ENCODE results near the gene TBL3.

The TBL3 gene

DNA sequence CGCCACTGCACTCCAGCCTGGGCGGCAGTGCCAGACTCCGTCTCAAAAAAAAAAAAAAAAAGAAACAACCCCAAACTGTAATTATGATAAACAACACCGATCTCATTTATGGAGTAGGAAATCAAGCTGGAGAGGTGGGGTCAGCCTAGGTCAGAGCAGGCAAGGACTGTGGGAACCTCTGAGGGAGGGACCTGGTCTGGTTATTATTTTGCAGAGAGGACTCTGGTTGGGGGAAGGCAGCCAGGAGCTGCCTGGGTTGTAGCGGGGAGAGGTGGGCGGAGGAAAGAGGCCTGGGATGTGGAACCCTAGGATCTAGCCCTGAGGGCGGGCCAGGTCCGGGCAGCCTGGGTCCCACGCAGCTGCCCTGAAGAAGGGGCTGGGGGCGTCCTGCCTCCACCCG lies 42.7 kb upstream of the TBL3 start:
- 0 out of 3 replicates have a peak, but pooled peaks have one; percentile 17 for ATAC-seq (ENCODE audit: low read depth)
- no peak overlapping the region for H3K27ac ChIP-seq (ENCODE audit: poor library complexity, severe bottlenecking)
- no peaks in the 10 kb centered on the region for H3K36me3 ChIP-seq (ENCODE audit: low read depth)

DNA sequence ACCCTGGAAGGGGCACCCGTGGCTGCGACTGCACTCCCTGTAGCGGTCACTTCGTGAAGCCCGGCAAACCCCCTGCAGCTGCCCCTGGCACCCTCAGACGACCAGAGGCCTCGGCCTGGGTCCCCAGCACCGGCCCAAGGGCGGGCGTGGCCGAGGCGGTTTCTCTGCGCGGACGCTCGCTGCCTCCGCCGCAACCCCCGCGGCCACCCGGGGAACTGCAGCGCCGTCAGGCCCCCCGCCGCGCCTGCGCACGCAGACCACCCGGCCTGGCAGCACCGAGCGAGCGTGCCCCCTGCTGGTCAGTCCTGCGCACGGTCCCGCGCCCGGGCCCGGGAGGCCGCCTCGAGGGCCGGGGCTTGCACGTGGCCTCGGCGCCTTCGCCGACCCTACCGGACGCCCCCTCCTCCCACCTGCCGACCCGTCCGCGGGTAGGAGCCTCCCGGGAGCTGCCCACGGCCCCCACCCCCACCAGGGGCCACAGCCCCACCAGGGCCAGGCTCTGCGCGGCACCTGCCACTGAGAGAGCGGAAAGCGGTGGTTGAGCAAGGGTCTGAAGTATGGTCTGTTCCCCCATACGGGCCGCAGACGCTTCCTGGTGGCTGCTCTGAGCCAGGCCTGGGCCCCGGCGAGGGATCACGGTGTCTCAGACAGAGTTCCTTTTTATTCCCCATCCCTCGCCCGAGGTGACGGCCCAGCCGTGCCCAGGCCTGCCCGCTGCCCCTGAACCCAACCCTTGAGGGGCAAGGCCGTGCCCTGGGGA lies 42.1 kb upstream of the TBL3 start:
- Histone ChIP-seq H3K9me3 (ENCODE audit: severe bottlenecking) (no peaks in the 10 kb centered on the region), H3K27me3 (ENCODE audit: insufficient read depth, poor library complexity, severe bottlenecking) (no peaks in the 10 kb centered on the region), H3K36me3 (ENCODE audit: low read depth) (no peaks in the 10 kb centered on the region), H3K4me3 (ENCODE audit: severe bottlenecking) (peak overlapping the region; percentile 35), H3K4me1 (ENCODE audit: insufficient read depth, poor library complexity, severe bottlenecking) (no peaks in the 10 kb centered on the region), H3K27ac (ENCODE audit: poor library complexity, severe bottlenecking) (no peak overlapping the region)
- peak; percentile 81 for ATAC-seq (ENCODE audit: low read depth)
- TF ChIP-seq, protein P1, sequence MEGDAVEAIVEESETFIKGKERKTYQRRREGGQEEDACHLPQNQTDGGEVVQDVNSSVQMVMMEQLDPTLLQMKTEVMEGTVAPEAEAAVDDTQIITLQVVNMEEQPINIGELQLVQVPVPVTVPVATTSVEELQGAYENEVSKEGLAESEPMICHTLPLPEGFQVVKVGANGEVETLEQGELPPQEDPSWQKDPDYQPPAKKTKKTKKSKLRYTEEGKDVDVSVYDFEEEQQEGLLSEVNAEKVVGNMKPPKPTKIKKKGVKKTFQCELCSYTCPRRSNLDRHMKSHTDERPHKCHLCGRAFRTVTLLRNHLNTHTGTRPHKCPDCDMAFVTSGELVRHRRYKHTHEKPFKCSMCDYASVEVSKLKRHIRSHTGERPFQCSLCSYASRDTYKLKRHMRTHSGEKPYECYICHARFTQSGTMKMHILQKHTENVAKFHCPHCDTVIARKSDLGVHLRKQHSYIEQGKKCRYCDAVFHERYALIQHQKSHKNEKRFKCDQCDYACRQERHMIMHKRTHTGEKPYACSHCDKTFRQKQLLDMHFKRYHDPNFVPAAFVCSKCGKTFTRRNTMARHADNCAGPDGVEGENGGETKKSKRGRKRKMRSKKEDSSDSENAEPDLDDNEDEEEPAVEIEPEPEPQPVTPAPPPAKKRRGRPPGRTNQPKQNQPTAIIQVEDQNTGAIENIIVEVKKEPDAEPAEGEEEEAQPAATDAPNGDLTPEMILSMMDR (IDR thresholded peaks at IDR 0.05; ENCODE audit: poor library complexity, severe bottlenecking), result peak; percentile 98
- no peak for DNase-seq (ENCODE audit: low spot score)

More for the DNA sequence above, 42.7 kb upstream of the TBL3 start:
- TF ChIP-seq, protein P1 (IDR thresholded peaks at IDR 0.05; ENCODE audit: poor library complexity, severe bottlenecking), result no peak
- H3K4me3 ChIP-seq (ENCODE audit: severe bottlenecking), result peak overlapping the region; percentile 35
- H3K4me1 ChIP-seq (ENCODE audit: insufficient read depth, poor library complexity, severe bottlenecking), result no peaks in the 10 kb centered on the region
- no peaks in the 10 kb centered on the region for H3K9me3 ChIP-seq (ENCODE audit: severe bottlenecking)
- DNase-seq (ENCODE audit: low spot score), result no peak
- no peaks in the 10 kb centered on the region for H3K27me3 ChIP-seq (ENCODE audit: insufficient read depth, poor library complexity, severe bottlenecking)

DNA sequence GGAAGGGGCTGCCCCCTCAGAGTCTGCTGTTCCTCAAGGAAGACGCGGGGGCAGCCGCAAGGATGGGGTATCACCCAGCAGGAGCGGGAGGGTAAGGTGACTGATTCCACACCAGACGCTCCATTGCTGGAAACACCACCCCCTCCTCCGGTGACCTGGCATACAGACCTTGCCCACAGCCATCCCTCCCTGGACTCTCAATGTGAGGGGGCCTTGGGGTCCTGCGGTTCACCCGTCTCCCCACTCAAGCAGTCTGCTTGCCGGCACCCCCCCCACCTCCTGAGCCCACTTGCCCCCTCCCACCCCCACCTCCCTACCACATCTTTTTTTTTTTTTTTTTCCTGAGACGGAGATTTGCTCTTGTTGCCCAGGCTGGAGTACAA lies 41.5 kb upstream of the TBL3 start:
- ATAC-seq (ENCODE audit: low read depth) (no peak), DNase-seq (ENCODE audit: low spot score) (no peak)
- Histone ChIP-seq H3K27ac (ENCODE audit: poor library complexity, severe bottlenecking) (no peak overlapping the region), H3K36me3 (ENCODE audit: low read depth) (no peaks in the 10 kb centered on the region), H3K4me1 (ENCODE audit: insufficient read depth, poor library complexity, severe bottlenecking) (no peaks in the 10 kb centered on the region), H3K9me3 (ENCODE audit: severe bottlenecking) (no peaks in the 10 kb centered on the region), H3K4me3 (ENCODE audit: severe bottlenecking) (no peak overlapping the region), H3K27me3 (ENCODE audit: insufficient read depth, poor library complexity, severe bottlenecking) (no peaks in the 10 kb centered on the region)
- TF ChIP-seq, protein P1 (IDR thresholded peaks at IDR 0.05; ENCODE audit: poor library complexity, severe bottlenecking), result no peak

DNA sequence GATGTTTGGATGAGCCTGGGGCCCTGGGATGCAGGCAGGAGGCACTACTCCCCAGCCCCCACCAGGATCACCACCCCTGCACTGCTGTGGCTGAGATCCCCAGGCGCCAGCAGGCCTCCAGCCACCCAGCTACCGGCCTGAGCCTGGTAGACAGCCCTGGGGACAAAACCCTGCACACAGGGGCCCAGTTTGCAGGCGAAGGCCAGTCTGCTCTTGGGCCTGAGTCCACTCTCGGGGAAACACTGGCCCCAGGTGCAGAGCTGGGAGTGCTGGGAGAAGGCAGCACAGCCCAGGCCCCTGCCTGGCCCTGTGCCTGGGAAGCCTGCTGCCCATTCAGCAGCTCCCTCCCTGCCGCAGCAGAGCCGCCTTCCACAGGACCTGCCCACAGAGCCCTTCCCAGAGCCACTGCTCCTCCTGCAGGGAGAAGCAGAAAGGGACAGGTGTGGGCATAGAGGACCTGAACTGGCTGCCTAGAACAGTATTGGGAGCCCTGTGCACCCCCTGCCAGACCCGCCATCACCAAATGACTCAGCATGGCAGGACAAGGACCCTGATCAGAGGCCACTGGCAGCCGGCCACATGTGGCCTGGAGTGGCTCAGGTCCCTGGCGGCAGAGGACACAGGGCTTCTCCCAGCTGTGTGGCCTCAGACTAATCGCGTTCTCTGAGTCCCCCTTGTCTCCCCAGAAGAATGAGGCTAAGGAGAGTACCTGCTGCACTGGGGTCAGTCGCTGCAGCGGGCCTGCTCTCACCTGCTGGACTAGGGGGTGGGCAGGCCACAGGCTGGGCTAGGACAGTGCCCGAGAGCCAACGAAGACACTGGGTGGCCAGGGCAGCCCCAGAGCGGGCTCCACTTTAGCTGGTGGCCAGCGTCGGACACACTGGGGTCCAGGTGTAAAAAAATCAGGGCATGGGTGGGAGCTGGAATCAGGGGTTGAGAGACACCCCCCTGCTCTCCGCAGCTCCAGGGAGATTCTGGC lies 39.5 kb upstream of the TBL3 start:
- TF ChIP-seq, protein P1 (IDR thresholded peaks at IDR 0.05; ENCODE audit: poor library complexity, severe bottlenecking), result peak; percentile 35
- peak; percentile 61 for DNase-seq (ENCODE audit: low spot score)
- peak; percentile 44; the same call in 2 of the 3 replicates for ATAC-seq (ENCODE audit: low read depth)

More for the DNA sequence above, 39.5 kb upstream of the TBL3 start:
- no peaks in the 10 kb centered on the region for H3K36me3 ChIP-seq (ENCODE audit: low read depth)
- no peak overlapping the region for H3K27ac ChIP-seq (ENCODE audit: poor library complexity, severe bottlenecking)
- H3K4me3 ChIP-seq (ENCODE audit: severe bottlenecking), result no peak overlapping the region
- H3K4me1 ChIP-seq (ENCODE audit: insufficient read depth, poor library complexity, severe bottlenecking), result no peaks in the 10 kb centered on the region
- no peaks in the 10 kb centered on the region for H3K9me3 ChIP-seq (ENCODE audit: severe bottlenecking)
- H3K27me3 ChIP-seq (ENCODE audit: insufficient read depth, poor library complexity, severe bottlenecking), result no peaks in the 10 kb centered on the region
